HG03342 (cell line): ENCODE measurements around the gene TCTN1.
"Not testable (repeated sequence)": the region's sequence is repeated elsewhere in the genome, so short reads cannot be mapped to it uniquely, and the experiment has no call there.

Experiments used
- ATAC-seq: cut with Tn5 transposase; IDR thresholded peaks from one replicate; pipeline ENCODE4 v1.9.1; 2021; ENCODE audit warnings: mild to moderate bottlenecking, moderate library complexity; ENCODE audit not compliant: unreplicated experiment

The TCTN1 gene

GRCh38 chr12:110585231-110585799 lies 28.6 kb upstream of the TCTN1 start:
- no peak for ATAC-seq

DNA sequence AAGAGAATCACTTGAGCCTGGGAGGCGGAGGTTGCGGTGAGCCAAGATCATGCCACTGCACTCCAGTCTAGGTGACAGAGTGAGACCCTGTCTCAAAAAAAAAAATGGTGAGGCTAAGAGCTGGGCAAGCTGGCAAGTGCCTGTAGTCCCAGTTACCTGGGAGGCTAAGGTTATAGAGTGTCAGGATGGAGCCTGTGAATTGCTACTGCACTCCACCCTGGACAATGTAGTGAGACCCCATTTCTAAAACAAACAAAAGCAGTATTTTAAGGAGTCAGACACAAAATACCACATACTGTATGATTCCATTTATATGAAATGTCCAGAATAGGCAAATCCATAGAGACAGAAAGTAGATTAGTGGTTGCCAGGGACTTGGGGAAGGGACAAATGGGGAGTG lies 26.8 kb upstream of the TCTN1 start:
- ATAC-seq: not testable (repeated sequence)

DNA sequence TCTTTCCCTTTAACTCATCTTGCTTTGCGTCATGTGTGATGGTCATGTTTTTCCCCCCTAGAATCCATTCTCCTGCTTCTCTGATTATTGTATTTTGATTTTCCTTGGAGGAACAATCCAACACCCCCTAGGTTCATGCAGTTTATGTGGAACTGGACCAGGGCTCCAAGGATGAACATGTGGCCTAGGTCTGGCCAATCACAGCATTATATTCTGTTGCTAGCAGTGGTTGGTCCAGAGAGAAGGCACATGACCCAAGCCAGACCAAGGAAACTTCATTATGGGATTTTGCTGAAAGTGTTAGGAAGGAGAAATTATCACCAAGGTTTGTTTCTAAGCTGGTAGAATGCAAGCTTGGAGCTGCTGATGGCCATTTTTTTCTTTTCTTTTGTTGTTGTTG lies 23.9 kb upstream of the TCTN1 start:
- no peak for ATAC-seq

DNA sequence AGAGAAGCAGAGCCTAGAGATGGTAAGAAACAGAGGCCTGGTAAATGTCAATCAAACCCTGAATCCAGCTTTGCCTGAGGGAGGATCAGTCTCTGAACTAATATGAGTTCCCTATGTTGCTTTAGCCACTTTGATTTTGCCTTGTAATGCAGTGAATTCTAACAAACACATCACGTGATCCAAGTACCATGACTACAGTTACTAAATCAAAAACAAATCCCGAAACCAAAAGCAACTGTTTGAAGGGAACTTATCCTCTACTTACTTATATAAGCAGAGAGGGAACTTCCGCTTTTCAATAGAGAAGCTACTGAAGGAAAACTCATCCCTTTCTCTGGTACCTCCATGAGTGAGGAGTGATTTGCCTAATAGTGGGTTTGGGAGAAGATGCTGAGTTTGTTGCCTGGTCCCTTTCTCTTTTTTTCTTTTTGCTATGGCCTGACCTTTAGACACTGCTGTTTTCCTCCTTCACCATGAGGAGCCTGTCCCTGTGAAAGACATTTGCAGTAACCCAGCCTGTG lies 23.1 kb upstream of the TCTN1 start:
- peak; percentile 84 for ATAC-seq

- peak; percentile 10 for ATAC-seq
Observed at GRCh38 chr12:110591451-110592051, 22.4 kb upstream of the TCTN1 start.

GRCh38 chr12:110592078-110592477 lies 21.9 kb upstream of the TCTN1 start:
- no peak for ATAC-seq

GRCh38 chr12:110592919-110593318 lies 21.0 kb upstream of the TCTN1 start:
- ATAC-seq: not testable (repeated sequence)

DNA sequence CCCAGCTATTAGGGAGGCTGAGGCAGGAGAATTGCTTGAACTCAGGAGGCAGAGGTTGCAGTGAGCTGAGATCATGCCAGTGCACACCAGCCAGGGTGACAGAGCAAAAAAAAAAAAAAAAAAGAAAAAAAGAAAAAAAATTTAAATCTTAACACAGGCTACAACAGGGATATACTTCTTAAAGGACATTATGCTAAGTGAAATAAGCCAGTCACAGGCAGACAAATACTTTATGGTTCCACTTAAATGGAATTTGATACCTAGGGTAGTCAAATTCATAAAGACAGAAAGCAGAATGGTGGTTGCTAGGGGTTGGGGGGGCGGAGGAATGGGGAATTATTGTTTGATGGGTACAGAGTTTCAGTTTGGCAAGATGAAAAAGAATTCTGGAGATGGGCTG lies 16.0 kb upstream of the TCTN1 start:
- ATAC-seq: no peak

GRCh38 chr12:110599334-110599733 lies 14.6 kb upstream of the TCTN1 start:
- ATAC-seq: no peak

DNA sequence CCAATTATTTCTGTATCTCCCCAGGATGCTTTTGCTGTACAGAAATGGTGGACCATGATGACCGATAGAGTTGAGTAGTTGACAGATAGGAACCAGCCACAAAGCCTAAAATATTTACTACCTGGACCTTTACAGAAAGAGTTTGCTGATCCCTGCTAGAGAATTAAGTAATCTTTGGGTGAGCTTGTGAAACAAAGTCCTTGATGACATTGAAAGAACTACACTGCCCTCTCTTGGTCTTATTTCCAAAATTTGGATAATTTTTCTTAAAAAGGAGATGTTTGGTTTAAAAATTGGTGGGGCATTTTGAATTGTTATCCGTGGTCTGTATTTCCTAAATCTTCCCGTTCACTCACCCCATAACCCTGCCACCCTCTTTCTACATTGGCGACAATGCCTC lies 13.7 kb upstream of the TCTN1 start:
- no peak for ATAC-seq

DNA sequence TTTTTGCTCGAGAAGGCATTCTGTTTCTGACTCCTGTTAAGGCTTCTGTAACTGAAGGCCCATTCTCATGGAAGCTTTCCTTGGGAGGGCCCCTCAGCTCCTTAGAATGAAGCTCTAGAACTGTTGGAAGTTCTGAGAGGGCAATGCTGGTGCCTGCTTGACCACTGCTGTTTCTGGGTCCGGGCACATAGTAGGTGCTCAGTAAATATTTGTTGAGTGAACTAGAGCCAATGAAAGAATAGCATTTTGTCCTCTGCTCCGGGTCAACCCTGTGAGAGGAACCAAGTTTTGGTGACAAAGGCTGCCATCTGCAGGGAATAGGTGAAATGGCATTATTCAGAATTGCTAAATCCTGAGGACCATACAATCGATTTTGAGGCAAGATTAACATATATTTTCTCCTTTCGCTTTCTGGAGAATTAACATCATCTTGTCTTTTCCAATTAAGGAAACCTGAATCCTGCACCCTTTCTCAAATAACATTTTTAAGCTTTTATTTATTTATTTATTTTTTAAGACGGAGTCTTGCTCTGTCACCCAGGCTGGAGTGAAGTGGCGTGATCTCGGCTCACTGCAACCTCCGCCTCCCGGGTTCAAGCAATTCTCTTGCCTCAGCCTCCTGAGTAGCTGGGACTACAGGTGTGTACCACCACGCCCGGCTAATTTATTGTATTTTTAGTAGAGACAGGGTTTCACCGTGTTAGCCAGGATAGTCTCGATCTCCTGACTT lies 11.7 kb upstream of the TCTN1 start:
- ATAC-seq: not testable (repeated sequence)

DNA sequence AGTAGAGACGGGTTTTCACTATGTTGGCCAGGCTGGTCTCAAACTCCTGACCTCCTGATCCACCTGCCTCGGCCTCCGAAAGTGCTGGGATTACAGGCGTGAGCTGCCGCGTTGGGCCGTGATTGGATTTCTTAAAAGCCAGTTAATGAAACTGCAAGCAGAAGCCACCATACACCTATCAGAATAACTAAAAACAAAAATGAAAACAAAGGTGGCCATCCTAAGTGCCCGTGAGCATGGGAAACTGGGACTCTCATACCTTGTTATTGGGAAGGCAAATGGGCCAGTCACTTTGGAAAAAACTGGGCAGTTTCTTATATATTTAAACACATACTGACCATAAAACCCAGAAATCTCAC lies 7.7 kb upstream of the TCTN1 start:
- no peak for ATAC-seq

GRCh38 chr12:110613071-110613770 lies 708 bp upstream of the TCTN1 start:
- no peak for ATAC-seq

- ATAC-seq: no peak
Observed at GRCh38 chr12:110615171-110615570, 1.2 kb downstream of the TCTN1 start.

- no peak for ATAC-seq
Observed at GRCh38 chr12:110616471-110617115, 2.7 kb downstream of the TCTN1 start.

DNA sequence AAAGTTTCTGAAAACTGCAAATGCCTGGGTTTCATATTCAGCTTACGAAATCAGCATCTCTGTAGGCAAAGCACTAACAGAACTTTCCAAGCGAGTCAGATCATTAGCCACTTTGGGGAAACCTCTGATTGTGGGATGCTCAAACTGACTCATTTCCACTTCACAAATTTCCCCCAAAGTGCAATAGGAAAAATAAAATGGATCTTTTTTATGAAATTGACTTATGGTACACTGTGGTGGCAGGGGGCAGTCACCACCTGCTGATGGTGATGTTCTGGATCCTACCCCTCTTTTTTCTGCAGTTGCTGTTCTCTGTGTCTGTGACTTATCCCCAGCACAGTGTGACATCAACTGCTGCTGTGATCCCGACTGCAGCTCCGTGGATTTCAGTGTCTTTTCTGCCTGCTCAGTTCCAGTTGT lies 5.6 kb downstream of the TCTN1 start:
- peak; percentile 56 for ATAC-seq

GRCh38 chr12:110622582-110622981 lies 8.7 kb downstream of the TCTN1 start:
- ATAC-seq: no peak

DNA sequence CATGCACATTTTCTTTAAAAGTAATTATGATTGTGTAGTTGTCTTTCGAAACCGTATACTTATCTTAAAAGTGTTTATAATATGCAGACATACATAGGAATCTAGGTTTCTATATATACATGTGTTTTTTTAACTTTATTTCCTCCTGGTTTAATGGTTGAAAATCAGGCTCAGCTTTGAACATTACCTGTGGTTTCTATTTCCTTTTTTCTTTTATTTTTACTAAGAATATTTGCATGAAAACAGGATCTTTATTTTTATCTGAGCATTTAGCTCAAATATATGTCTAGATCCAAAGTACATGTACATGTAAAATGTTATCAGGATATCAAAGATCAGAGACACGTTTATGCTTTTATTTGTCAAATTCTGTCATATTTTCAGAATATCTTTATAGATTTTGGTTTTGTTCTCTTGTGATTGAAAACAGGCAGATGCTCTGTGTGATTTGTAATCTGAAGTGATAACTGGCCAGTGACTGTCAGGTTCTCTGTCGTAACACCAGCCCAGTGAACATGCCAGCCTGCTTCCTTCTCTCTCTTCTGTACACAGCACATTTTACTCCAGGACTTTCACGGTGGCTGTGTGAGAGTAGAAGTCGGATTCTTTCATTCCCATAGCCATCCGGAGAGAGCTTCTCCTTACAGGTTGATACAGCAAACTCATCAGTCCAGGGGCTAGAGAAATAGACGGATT lies 13.7 kb downstream of the TCTN1 start:
- ATAC-seq: no peak

- ATAC-seq: no peak
Observed at GRCh38 chr12:110635055-110635454, 21.1 kb downstream of the TCTN1 start.

DNA sequence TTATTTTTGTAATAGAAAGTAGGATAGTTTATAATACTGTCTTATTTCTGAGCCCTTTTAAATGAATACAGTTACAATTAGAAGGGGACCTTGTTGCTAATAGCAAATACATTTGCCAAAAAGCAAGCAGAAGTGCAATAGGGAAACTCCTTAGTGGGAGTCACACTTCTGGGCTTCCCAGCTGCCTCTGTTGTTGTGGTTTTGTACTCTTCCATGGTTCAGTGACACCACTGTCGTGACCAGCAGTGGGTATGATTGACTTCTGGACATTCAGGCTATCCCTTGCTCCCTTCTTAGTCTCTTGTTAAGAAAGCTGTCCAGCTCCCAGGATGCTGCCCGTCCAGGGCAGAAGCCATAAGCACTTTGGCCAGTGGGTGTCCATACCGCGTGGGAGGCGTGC lies 22.6 kb downstream of the TCTN1 start:
- no peak for ATAC-seq
